ENCODE data around the gene RPTOR. TPM values are rescaled to one million over a fixed set of nuclear protein-coding genes. Genes with fewer than 3 reads are reported as not detected.

Gene RPTOR
- polyA plus RNA-seq, 1 of the 3 experiments (the other 2 are of a cell fraction), result 14.9 TPM

GRCh38 chr17:80941171-80941570 is 396.5 kb downstream of the RPTOR start:
- CTCF ChIA-PET, result interaction anchor here (1.3 to 1.5 kb wide), 2 partner anchors 42 to 514 kb away, joined by 3 to 4 read pairs; no protein-coding TSS in a partner anchor
- peak; percentile 36 for DNase-seq
- POLR2A ChIA-PET, result no interaction called here
- no peaks in the 10 kb centered on the region for H3K79me2 ChIP-seq (ENCODE audit: insufficient read depth)
- H4K20me1 ChIP-seq (ENCODE audit: insufficient read depth), result no peaks in the 10 kb centered on the region
- no peaks in the 10 kb centered on the region for H3K9me2 ChIP-seq
- TF ChIP-seq MEF2A (IDR thresholded peaks at IDR 0.05; ENCODE audit: borderline replicate concordance, low read depth), result no peak
- no peak for TF ChIP-seq GABPA (IDR thresholded peaks at IDR 0.05; ENCODE audit: low read depth)
- no peak for TF ChIP-seq GATA2 (CRISPR knock-in tag; IDR thresholded peaks at IDR 0.05)
- no peak for TF ChIP-seq FOXM1 (IDR thresholded peaks at IDR 0.05; ENCODE audit: low read depth)
- no peak for TF ChIP-seq ELF1 (IDR thresholded peaks at IDR 0.05)
- TF ChIP-seq, protein P1, sequence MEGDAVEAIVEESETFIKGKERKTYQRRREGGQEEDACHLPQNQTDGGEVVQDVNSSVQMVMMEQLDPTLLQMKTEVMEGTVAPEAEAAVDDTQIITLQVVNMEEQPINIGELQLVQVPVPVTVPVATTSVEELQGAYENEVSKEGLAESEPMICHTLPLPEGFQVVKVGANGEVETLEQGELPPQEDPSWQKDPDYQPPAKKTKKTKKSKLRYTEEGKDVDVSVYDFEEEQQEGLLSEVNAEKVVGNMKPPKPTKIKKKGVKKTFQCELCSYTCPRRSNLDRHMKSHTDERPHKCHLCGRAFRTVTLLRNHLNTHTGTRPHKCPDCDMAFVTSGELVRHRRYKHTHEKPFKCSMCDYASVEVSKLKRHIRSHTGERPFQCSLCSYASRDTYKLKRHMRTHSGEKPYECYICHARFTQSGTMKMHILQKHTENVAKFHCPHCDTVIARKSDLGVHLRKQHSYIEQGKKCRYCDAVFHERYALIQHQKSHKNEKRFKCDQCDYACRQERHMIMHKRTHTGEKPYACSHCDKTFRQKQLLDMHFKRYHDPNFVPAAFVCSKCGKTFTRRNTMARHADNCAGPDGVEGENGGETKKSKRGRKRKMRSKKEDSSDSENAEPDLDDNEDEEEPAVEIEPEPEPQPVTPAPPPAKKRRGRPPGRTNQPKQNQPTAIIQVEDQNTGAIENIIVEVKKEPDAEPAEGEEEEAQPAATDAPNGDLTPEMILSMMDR (IDR thresholded peaks at IDR 0.05), result no peak
- TF ChIP-seq NRF1 (IDR thresholded peaks at IDR 0.05; ENCODE audit: low read depth, low read length), result no peak
- TF ChIP-seq FOXJ3 (CRISPR knock-in tag; IDR thresholded peaks at IDR 0.05), result no peak
- no peak for TF ChIP-seq REST (IDR thresholded peaks at IDR 0.05; ENCODE audit: low read depth, low read length)
- no peak for TF ChIP-seq JUND (IDR thresholded peaks at IDR 0.05)
- no peak for TF ChIP-seq EZH2phosphoT487 (IDR thresholded peaks at IDR 0.05; ENCODE audit: borderline replicate concordance, low read depth)
- no peak for TF ChIP-seq TAF1 (IDR thresholded peaks at IDR 0.05; ENCODE audit: borderline replicate concordance, low read depth, low read length)
- TF ChIP-seq CHD2 (IDR thresholded peaks at IDR 0.05; ENCODE audit: low read length, partially characterized antibody), result no peak
- no peak for TF ChIP-seq SMC3 (IDR thresholded peaks at IDR 0.05; ENCODE audit: low read depth, low read length)
- TF ChIP-seq, protein P2, sequence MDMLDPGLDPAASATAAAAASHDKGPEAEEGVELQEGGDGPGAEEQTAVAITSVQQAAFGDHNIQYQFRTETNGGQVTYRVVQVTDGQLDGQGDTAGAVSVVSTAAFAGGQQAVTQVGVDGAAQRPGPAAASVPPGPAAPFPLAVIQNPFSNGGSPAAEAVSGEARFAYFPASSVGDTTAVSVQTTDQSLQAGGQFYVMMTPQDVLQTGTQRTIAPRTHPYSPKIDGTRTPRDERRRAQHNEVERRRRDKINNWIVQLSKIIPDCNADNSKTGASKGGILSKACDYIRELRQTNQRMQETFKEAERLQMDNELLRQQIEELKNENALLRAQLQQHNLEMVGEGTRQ (IDR thresholded peaks at IDR 0.05; ENCODE audit: borderline replicate concordance, low read depth, low read length), result no peak
- TF ChIP-seq, protein P3, sequence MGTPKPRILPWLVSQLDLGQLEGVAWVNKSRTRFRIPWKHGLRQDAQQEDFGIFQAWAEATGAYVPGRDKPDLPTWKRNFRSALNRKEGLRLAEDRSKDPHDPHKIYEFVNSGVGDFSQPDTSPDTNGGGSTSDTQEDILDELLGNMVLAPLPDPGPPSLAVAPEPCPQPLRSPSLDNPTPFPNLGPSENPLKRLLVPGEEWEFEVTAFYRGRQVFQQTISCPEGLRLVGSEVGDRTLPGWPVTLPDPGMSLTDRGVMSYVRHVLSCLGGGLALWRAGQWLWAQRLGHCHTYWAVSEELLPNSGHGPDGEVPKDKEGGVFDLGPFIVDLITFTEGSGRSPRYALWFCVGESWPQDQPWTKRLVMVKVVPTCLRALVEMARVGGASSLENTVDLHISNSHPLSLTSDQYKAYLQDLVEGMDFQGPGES (IDR thresholded peaks at IDR 0.05; ENCODE audit: low read depth, low read length), result no peak
- TF ChIP-seq SIN3A (IDR thresholded peaks at IDR 0.05; ENCODE audit: borderline replicate concordance, low read depth, low read length), result no peak
- no peak for TF ChIP-seq POLR2AphosphoS5 (IDR thresholded peaks at IDR 0.05; ENCODE audit: low read depth, low read length)
- WGBS (ENCODE audit: low lambda C conversion rate), result 91% methylated on average over 11 of the region's 12 CpGs
- H3K4me2 ChIP-seq, result no peak overlapping the region
- no peak overlapping the region for H3K4me3 ChIP-seq (ENCODE audit: low read depth in 2 of 2, low read length in 1 of 2)
- no peak overlapping the region for H3K9ac ChIP-seq
- H3K9me3 ChIP-seq, result no peaks in the 10 kb centered on the region
- no peaks in the 10 kb centered on the region for H3F3A ChIP-seq (replicated peaks; ENCODE audit: insufficient read depth)
- no peak overlapping the region for H3K27ac ChIP-seq (ENCODE audit: low read depth in 2 of 2, low read length in 1 of 2)
- peaks cover 4 to 26% of the 10 kb centered on the region in 2 experiments for H3K36me3 ChIP-seq (replicated peaks in 1 of 2; ENCODE audit: control insufficient read depth in 1 of 2, insufficient read depth in 2 of 2, low read length in 1 of 2)
- no peak overlapping the region for H2AFZ ChIP-seq (ENCODE audit: low read depth)
- no peaks in the 10 kb centered on the region for H3K27me3 ChIP-seq (ENCODE audit: insufficient read depth)
- no peaks in the 10 kb centered on the region; a peak in 1 of 4 replicates for H3K4me1 ChIP-seq (ENCODE audit: control insufficient read depth in 1 of 2, insufficient read depth in 2 of 2, low read depth in 1 of 2, low read length in 1 of 2)
